Vagina (tissue), 2 donors: ENCODE data around the gene PARVG. TPM values are rescaled to one million over a fixed set of nuclear protein-coding genes. Genes with fewer than 3 reads are reported as not detected.

Experiments used
- DNase-seq, 2 donors: peaks; one replicate each; pipeline ENCODE4 v3.0.0-alpha.2; 2017; ENCODE audit errors: extremely low spot score in 2 of 2
- H3K27ac ChIP-seq: fragments of 200-600 bp; sonication (generic); one replicate; pipeline ENCODE4 v1.5.1; 2019
- H3K27me3 ChIP-seq: fragments of 200-600 bp; sonication (generic); one replicate; pipeline ENCODE4 v1.5.1; 2019
- H3K36me3 ChIP-seq, 2 donors: fragments of 200-600 bp; sonication (generic); one replicate each; pipeline ENCODE4 v1.5.1; 2017 to 2019
- H3K4me1 ChIP-seq: fragments of 200-600 bp; sonication (generic); one replicate; pipeline ENCODE4 v1.5.1; 2019
- H3K4me3 ChIP-seq, 2 donors: fragments of 200-600 bp; sonication (generic); 1 replicate in 1 of 2; 2 replicates in 1 of 2; pipeline ENCODE4 v1.5.1; 2016 to 2019
- H3K9me3 ChIP-seq: fragments of 200-600 bp; sonication (generic); one replicate; pipeline ENCODE4 v1.5.1; 2019
- POLR2A ChIP-seq, 2 donors: fragments of 450-650 bp; IDR thresholded peaks; one replicate each; pipeline ENCODE4 v1.6.1; 2017; ENCODE audit warnings: antibody characterized with exemption in 2 of 2, mild to moderate bottlenecking in 2 of 2, moderate library complexity in 2 of 2
- POLR2AphosphoS5 ChIP-seq, 2 donors: sonication (generic); formaldehyde crosslinking; IDR thresholded peaks; one replicate each; pipeline ENCODE4 v1.9.0; 2017; ENCODE audit warnings: antibody characterized with exemption in 2 of 2, mild to moderate bottlenecking in 2 of 2, low read depth in 1 of 2; ENCODE audit not compliant: insufficient read depth in 1 of 2
- intact Hi-C: fragments of 100-400 bp; cut with DNase I; formaldehyde crosslinking; loops from one replicate; pipeline ENCODE4 v1.15.1; 2023
- total RNA-seq: library from RNA; depleted of rRNA; stranded (reverse); fragments of >200 nt; gene quantifications from one replicate; pipeline ENCODE4 v1.2.3, GENCODE V29; 2016
- TF ChIP-seq, protein P1 (sequence below), 3 experiments: fragments of 450-650 bp in 2 of 3; fragments of 200-600 bp in 1 of 3; sonication (generic) in 1 of 3; IDR thresholded peaks; one replicate each; pipeline ENCODE4 v1.5.1; 2017 to 2019; ENCODE audit warnings: antibody characterized with exemption in 3 of 3, mild to moderate bottlenecking in 2 of 3, moderate library complexity in 2 of 3

Gene PARVG
- total RNA-seq, 1 donor from 2014 or later: 29.5 TPM

DNA sequence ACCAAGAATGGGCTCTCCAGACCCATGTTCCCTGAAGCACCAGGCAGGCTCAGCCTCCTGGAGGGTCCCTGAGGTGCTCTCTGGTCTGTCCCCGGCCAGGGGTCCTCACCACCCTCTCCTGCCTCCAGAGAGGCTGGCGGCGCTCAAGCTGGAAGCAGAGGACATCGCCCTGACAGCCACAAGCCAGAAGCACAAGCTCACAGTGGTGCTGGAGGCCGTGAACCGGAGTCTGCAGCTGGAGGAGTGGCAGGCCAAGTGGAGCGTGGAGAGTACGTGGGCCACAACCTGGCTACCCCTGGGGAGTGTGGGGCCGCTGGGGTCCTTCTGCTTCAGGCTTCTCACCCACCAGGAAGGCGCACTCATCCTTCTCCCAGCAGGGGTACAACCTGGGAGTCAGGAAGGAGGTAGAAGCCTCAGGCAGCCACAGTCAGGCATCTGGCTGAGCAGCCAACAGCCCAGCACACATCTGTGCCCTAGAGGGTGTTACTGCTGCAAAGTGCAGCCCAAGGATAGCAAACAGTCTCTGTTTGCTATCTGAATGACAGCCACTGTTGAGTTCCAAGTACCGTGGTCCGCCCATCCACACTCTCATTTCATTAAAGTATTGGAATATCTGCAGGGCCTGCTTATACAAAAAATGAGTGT is 8.4 kb downstream of the PARVG start:
- TF ChIP-seq POLR2A (IDR thresholded peaks at IDR 0.05): no peak
- DNase-seq: no peak
- H3K9me3 ChIP-seq: no peaks in the 10 kb centered on the region
- no peaks in the 10 kb centered on the region for H3K27me3 ChIP-seq
- H3K36me3 ChIP-seq: no peaks in the 10 kb centered on the region
- no peaks in the 10 kb centered on the region for H3K4me1 ChIP-seq
- no peak overlapping the region for H3K4me3 ChIP-seq
- intact Hi-C loops: no loop called here
- H3K27ac ChIP-seq: no peak overlapping the region

DNA sequence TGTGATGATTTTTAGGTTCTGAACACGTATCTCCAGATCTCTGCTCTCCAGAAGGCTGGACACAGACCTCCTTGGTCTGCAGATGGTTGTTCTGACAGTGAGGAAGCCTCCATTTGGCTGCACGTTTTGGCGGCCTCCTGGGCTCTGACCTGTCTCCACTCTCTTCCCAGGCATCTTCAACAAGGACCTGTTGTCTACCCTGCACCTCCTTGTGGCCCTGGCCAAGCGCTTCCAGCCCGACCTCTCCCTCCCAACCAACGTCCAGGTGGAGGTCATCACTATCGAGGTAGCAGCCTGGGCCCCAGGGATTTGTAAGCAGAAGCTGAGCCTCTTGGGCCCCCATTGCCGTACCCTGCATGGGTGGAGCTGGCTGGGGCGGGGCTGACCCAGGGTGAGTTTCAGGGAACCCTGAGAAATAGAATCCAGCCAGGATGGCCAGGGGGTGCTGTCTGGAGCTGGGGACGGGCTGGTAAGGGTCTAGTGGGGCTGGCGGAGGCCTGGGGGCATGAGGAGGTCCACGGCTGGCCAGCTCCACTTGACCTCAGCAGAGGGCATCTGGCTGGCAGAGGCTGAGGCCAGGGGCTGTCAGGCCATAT is 9.8 kb downstream of the PARVG start:
- TF ChIP-seq, protein P1, sequence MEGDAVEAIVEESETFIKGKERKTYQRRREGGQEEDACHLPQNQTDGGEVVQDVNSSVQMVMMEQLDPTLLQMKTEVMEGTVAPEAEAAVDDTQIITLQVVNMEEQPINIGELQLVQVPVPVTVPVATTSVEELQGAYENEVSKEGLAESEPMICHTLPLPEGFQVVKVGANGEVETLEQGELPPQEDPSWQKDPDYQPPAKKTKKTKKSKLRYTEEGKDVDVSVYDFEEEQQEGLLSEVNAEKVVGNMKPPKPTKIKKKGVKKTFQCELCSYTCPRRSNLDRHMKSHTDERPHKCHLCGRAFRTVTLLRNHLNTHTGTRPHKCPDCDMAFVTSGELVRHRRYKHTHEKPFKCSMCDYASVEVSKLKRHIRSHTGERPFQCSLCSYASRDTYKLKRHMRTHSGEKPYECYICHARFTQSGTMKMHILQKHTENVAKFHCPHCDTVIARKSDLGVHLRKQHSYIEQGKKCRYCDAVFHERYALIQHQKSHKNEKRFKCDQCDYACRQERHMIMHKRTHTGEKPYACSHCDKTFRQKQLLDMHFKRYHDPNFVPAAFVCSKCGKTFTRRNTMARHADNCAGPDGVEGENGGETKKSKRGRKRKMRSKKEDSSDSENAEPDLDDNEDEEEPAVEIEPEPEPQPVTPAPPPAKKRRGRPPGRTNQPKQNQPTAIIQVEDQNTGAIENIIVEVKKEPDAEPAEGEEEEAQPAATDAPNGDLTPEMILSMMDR (IDR thresholded peaks at IDR 0.05): no peak
- TF ChIP-seq POLR2AphosphoS5 (IDR thresholded peaks at IDR 0.05; ENCODE audit: insufficient read depth in 1 of 2, low read depth in 1 of 2) (no peak), POLR2A (IDR thresholded peaks at IDR 0.05) (no peak)
- intact Hi-C loops: no loop called here
- no peaks in the 10 kb centered on the region for H3K36me3 ChIP-seq
- no peak for DNase-seq
- no peaks in the 10 kb centered on the region for H3K9me3 ChIP-seq
- no peak overlapping the region for H3K27ac ChIP-seq
- no peak overlapping the region for H3K4me3 ChIP-seq
- H3K27me3 ChIP-seq: no peaks in the 10 kb centered on the region
- H3K4me1 ChIP-seq: no peaks in the 10 kb centered on the region

DNA sequence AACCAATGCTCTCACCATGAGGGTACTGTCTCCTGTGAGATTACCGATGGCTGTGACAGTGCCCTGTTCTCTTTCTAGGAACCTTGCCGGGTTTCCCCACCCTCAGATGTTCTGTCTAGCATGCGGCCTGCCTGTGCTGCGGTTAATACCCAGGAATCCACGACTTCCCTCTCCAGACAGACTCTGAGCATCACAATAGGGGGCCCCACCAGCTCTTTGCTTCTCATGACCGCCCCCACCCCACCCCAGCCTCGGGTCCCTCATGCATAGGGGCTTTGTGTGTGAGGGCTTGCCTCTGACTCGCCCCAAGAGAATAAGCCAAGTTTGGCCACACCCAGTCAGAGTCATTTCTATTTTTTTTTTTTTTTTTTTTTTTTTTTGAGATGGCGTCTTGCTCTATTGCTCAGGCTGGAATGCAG is 10.3 kb downstream of the PARVG start:
- H3K9me3 ChIP-seq: no peaks in the 10 kb centered on the region
- H3K27me3 ChIP-seq: no peaks in the 10 kb centered on the region
- no peak for TF ChIP-seq POLR2A (IDR thresholded peaks at IDR 0.05)
- no peak for TF ChIP-seq POLR2AphosphoS5 (IDR thresholded peaks at IDR 0.05; ENCODE audit: insufficient read depth in 1 of 2, low read depth in 1 of 2)
- TF ChIP-seq, protein P1 (IDR thresholded peaks at IDR 0.05): no peak
- no peak overlapping the region for H3K4me3 ChIP-seq
- no peaks in the 10 kb centered on the region for H3K4me1 ChIP-seq
- no peak for DNase-seq
- H3K27ac ChIP-seq: no peak overlapping the region
- intact Hi-C loops: no loop called here
- H3K36me3 ChIP-seq: no peaks in the 10 kb centered on the region

DNA sequence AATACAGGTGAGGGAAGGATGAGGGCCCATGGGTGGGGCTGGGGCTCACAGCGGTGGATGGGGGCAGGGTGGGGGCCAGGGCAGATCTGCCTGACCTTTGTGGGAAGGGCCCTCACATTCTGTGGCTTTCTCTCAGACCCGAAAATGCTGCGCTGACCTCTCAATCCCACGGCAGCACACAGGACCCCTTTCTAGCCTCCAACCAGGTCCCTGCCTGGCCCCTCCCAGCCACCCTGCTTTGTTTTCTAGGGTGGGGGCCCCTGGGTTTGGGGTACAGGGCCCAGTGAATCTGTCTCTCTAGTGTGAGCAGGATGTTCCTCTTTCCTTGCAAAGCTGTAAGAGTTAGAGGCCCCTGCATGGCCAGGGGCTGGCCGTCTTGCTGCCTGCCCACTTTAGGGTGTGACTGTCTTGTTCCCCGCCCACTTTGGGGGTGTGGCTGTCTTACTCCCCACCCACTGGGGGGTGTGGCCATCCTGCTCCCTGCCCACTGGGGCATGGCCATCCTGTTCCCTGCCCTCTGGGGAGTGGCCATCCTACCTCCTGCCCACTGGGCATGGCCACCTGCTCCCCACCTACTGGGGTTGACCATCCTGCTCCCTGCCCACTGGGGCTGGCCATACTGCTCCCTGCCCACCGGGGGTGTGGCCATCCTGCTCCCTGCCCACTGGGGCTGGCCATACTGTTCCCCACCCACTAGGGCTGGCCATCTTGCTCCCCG is 11.5 kb downstream of the PARVG start:
- H3K4me1 ChIP-seq: no peaks in the 10 kb centered on the region
- H3K27ac ChIP-seq: no peak overlapping the region
- H3K9me3 ChIP-seq: no peaks in the 10 kb centered on the region
- DNase-seq: no peak
- intact Hi-C loops: no loop called here
- TF ChIP-seq POLR2AphosphoS5 (IDR thresholded peaks at IDR 0.05; ENCODE audit: insufficient read depth in 1 of 2, low read depth in 1 of 2) (no peak), POLR2A (IDR thresholded peaks at IDR 0.05) (no peak)
- TF ChIP-seq, protein P1 (IDR thresholded peaks at IDR 0.05): no peak
- H3K27me3 ChIP-seq: no peaks in the 10 kb centered on the region
- H3K36me3 ChIP-seq: no peaks in the 10 kb centered on the region
- no peak overlapping the region for H3K4me3 ChIP-seq

DNA sequence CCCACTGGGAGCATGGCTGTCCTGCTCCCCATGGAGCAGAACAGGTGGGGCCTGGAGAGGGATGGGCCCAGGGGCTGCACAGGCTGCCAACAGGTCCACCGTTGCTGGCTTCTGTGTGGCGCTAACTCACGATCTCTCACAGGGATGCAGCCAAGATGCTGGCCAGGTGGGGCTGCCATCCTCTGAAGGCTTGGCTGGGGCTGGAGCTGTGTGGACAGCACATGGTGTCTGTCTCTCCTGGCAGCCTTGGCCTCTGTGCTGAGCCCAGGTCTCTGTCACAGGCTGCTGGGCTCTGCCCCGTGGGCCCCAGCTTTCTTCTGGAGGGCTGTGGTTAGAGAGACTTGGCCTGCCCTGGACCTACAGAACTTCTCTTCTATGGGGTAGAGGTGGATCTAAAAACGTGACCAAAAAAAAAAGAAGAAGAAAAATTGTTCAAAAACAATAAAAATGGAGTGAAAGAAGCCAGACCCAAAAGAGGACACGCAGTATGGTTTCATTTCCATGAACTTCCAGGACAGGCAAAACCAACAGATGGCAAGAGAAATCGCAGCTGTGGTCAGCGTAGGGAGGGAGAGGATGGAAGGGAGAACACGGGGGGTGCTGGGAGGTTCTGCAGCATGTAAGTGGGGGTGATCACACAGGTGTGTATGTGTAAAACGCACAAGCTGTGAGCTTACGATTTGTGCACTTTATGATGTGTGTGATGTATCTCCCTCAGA is 12.2 kb downstream of the PARVG start:
- no peak for TF ChIP-seq POLR2A (IDR thresholded peaks at IDR 0.05)
- TF ChIP-seq POLR2AphosphoS5 (IDR thresholded peaks at IDR 0.05; ENCODE audit: insufficient read depth in 1 of 2, low read depth in 1 of 2): no peak
- TF ChIP-seq, protein P1 (IDR thresholded peaks at IDR 0.05): no peak
- H3K4me3 ChIP-seq: no peak overlapping the region
- H3K36me3 ChIP-seq: no peaks in the 10 kb centered on the region
- no peak for DNase-seq
- H3K27me3 ChIP-seq: no peaks in the 10 kb centered on the region
- H3K9me3 ChIP-seq: no peaks in the 10 kb centered on the region
- no peaks in the 10 kb centered on the region for H3K4me1 ChIP-seq
- H3K27ac ChIP-seq: no peak overlapping the region
- intact Hi-C loops: no loop called here
